Activated T-cell treated with anti-CD3 and anti-CD28 coated beads, Interleukin-2, amount 50 U/mL, for 1 hour (primary cell): Measurements from ENCODE around the gene CCSER1.

Source experiments
- DNase-seq: peaks from one replicate; pipeline ENCODE4 v3.0.0-alpha.2; 2020

CCSER1 gene

GRCh38 chr4:90127223-90127705 lies at the start of gene CCSER1:
Gene CCSER1 (plus strand): TSS chr4:90127394.
- peak; percentile 29 for DNase-seq

GRCh38 chr4:90078440-90078839 lies 48.8 kb upstream of the CCSER1 start:
- no peak for DNase-seq

GRCh38 chr4:90080116-90080515 lies 47.1 kb upstream of the CCSER1 start:
- no peak for DNase-seq

GRCh38 chr4:90081432-90082144 lies 45.6 kb upstream of the CCSER1 start:
- no peak for DNase-seq

GRCh38 chr4:90082449-90082848 lies 44.7 kb upstream of the CCSER1 start:
- DNase-seq = no peak

GRCh38 chr4:90084277-90084966 lies 42.8 kb upstream of the CCSER1 start:
- no peak for DNase-seq

GRCh38 chr4:90084967-90085295 lies 42.3 kb upstream of the CCSER1 start:
- DNase-seq = no peak

GRCh38 chr4:90093526-90093925 lies 33.7 kb upstream of the CCSER1 start:
- DNase-seq = no peak

GRCh38 chr4:90095000-90095399 lies 32.2 kb upstream of the CCSER1 start:
- DNase-seq = no peak

- no peak for DNase-seq
Observed at GRCh38 chr4:90099812-90100211, 27.4 kb upstream of the CCSER1 start.

- DNase-seq = no peak
Observed at GRCh38 chr4:90103991-90104390, 23.2 kb upstream of the CCSER1 start.

- DNase-seq = no peak
Observed at GRCh38 chr4:90105274-90105673, 21.9 kb upstream of the CCSER1 start.

GRCh38 chr4:90112715-90113114 lies 14.5 kb upstream of the CCSER1 start:
- no peak for DNase-seq

GRCh38 chr4:90113881-90114457 lies 13.2 kb upstream of the CCSER1 start:
- DNase-seq = no peak

- no peak for DNase-seq
Observed at GRCh38 chr4:90118527-90119195, 8.5 kb upstream of the CCSER1 start.

- DNase-seq = no peak
Observed at GRCh38 chr4:90120037-90120436, 7.2 kb upstream of the CCSER1 start.

- no peak for DNase-seq
Observed at GRCh38 chr4:90120815-90121214, 6.4 kb upstream of the CCSER1 start.

GRCh38 chr4:90121676-90122354 lies 5.4 kb upstream of the CCSER1 start:
- DNase-seq = no peak

GRCh38 chr4:90122355-90122748 lies 4.8 kb upstream of the CCSER1 start:
- no peak for DNase-seq

- no peak for DNase-seq
Observed at GRCh38 chr4:90124276-90124675, 2.9 kb upstream of the CCSER1 start.

GRCh38 chr4:90126805-90127204 lies 389 bp upstream of the CCSER1 start:
- DNase-seq = no peak

GRCh38 chr4:90127706-90128345 lies 632 bp downstream of the CCSER1 start:
- no peak for DNase-seq
